H1 (cell line): ENCODE measurements around the gene TSKU. TPM values are rescaled to one million over a fixed set of nuclear protein-coding genes. Genes with fewer than 3 reads are reported as not detected.

Experiments used
- ASH2L ChIP-seq: fragments of 200-600, 300-600 bp; sonication (generic); IDR thresholded peaks from one replicate; pipeline ENCODE4 v1.7.1; 2017; ENCODE audit warnings: low read length
- CBX8 ChIP-seq: fragments of 300-800, 300-1000 bp; sonication (generic); IDR thresholded peaks from 2 replicates; pipeline ENCODE4 v1.7.1; 2016; ENCODE audit warnings: low read depth, low read length, borderline replicate concordance
- CHD7 ChIP-seq: fragments of 300-600 bp; sonication (generic); IDR thresholded peaks from 2 replicates; pipeline ENCODE4 v1.7.1; 2012; ENCODE audit warnings: low read length, moderate library complexity, mild to moderate bottlenecking, inconsistent platforms; ENCODE audit not compliant: insufficient replicate concordance
- EZH2 ChIP-seq: fragments of 200-600 bp; sonication (generic); IDR thresholded peaks from 2 replicates; pipeline ENCODE4 v1.7.1; 2012; ENCODE audit warnings: low read depth, mild to moderate bottlenecking, moderate library complexity, low read length, inconsistent platforms; ENCODE audit not compliant: severe bottlenecking
- FOSL1 ChIP-seq: IDR thresholded peaks from 2 replicates; pipeline ENCODE4 v1.6.1; 2011; ENCODE audit warnings: mild to moderate bottlenecking, low read depth, low read length, moderate library complexity; ENCODE audit not compliant: insufficient read depth
- KDM1A ChIP-seq: fragments of 200-600, 300-600 bp; sonication (generic); IDR thresholded peaks from 2 replicates; pipeline ENCODE4 v1.7.1; 2016; ENCODE audit warnings: mild to moderate bottlenecking, low read length, borderline replicate concordance
- KDM5A ChIP-seq: fragments of 200-600 bp; IDR thresholded peaks from 2 replicates; pipeline ENCODE4 v1.7.1; 2012; ENCODE audit warnings: mild to moderate bottlenecking, low read length, inconsistent platforms, mixed read lengths
- POU5F1 ChIP-seq: IDR thresholded peaks from 2 replicates; pipeline ENCODE4 v1.6.1; 2011; ENCODE audit warnings: low read depth, mild to moderate bottlenecking, low read length, moderate library complexity
- RNF2 ChIP-seq: fragments of 200-900, 300-1000 bp; sonication (generic); IDR thresholded peaks from 2 replicates; pipeline ENCODE4 v1.7.1; 2016; ENCODE audit warnings: borderline replicate concordance, low read depth, mild to moderate bottlenecking, antibody characterized with exemption, low read length; ENCODE audit not compliant: poor library complexity, severe bottlenecking; ENCODE audit errors: missing control alignments
- SIRT6 ChIP-seq: IDR thresholded peaks from one replicate; pipeline ENCODE4 v1.7.1; 2012; ENCODE audit warnings: low read length, inconsistent platforms
- polyA plus RNA-seq, 7 experiments: library from polyadenylated mRNA; depleted of rRNA in 3 of 7; stranded (reverse) in 5 of 7; unstranded in 2 of 7; fragments of >200 nt in 5 of 7; fragments of 200-250 nt in 2 of 7; gene quantifications; 1 replicate in 5 of 7; 2 replicates in 1 of 7; 4 replicates in 1 of 7; pipeline versions ENCODE4 v1.2.1 to v1.2.3, GENCODE V29; 2011 to 2013; ENCODE audit warnings: missing spikeins in 2 of 7, mixed read lengths in 2 of 7
- total RNA-seq: library from RNA; stranded (reverse); fragmentation: NEBNext Ultra II Directional; extraction: Animal tissue kit (Norgen Biotek cat#: 25700); gene quantifications from 2 replicates; pipeline ENCODE4 v1.2.1, GENCODE V29; 2021

TSKU gene
- total and polyA plus RNA-seq, 2 of the 8 experiments (the other 6 are each of a cell fraction or from before 2014, with no cell fraction given), result 22.8 to 28.4 TPM

GRCh38 chr11:76782531-76783293 lies 444 bp upstream of the TSKU start (continued):
- TF ChIP-seq CHD7 (no peak), RNF2 (no peak), EZH2 (no peak), CBX8 (no peak), FOSL1 (no peak), KDM5A (no peak), KDM1A (no peak), SIRT6 (no peak), ASH2L (peak; percentile 89), POU5F1 (no peak)
